NCI-H2081 treated with DMSO at 0.1 percent for 48 hours (cell line): ENCODE measurements around the gene SGK1.
"Not testable (repeated sequence)": the region's sequence is repeated elsewhere in the genome, so short reads cannot be mapped to it uniquely, and the experiment has no call there.

ENCODE experiments used
- DNase-seq: peaks from one replicate; lab custom pipeline; 2025; lab: John Stamatoyannopoulos, UW

Gene SGK1

DNA sequence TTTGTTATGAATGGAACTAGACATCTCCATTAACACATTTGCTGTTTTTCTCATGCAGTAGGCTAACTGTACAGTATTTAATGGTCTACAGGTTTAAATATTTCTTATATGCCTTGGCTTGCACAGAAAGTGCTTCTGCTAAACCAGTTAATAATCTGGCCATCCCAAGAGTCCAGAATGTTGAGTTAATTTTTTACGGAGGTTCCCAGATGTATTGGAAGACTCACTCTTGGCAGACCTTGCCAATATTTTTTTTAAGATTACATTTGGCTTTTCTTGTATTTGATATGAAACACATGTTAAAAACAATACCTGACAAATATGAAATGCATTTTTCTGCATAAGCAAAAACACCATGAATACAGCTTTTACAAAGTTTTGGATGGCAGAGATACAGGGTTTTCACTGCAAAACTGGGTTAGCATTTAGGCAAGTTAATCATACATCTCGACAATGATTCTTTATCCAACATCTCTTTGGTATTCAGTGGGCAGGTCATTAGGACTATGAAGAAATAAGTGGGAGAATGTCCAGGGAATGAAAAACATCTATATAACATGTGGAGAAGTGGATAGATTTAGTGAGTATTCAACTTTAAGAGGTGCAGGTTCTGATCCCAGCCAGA is 94.0 kb downstream of the SGK1 start:
- DNase-seq, result no peak

DNA sequence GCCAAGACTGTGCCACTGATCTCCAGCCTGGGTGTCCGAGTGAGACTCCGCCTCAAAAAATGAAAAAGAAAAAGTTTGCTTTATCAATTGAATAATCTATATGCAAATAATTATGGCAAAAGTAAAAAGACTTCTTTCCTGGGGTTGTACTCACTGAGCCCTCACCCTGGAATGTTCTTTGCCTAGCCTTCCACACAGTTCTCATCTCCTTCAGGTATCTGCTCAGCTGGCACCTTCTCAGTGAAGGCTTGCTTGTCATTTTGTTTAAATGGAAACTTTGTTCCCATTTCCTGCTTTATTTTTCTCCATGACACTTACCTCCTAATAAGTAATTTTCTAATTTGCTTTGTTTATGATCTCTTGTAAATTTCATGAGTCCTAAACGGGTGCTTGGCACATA is 96.7 kb downstream of the SGK1 start:
- no peak for DNase-seq

DNA sequence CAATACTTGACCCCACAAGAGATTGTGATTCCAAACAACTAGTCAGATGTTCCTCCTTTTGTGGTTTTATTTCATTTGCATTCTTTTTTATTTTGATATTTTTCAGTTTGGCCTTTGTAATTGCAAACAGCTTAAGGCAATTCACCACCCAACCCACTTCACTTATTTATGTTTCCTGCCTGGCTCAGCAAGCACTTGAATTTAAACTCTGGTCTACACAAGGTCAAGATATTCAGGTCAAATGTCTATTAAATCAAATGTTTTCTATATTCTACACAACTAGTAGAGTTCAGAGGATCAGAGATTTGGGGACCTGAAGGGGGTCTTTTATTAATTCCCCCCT is 100.1 kb downstream of the SGK1 start:
- no peak for DNase-seq

DNA sequence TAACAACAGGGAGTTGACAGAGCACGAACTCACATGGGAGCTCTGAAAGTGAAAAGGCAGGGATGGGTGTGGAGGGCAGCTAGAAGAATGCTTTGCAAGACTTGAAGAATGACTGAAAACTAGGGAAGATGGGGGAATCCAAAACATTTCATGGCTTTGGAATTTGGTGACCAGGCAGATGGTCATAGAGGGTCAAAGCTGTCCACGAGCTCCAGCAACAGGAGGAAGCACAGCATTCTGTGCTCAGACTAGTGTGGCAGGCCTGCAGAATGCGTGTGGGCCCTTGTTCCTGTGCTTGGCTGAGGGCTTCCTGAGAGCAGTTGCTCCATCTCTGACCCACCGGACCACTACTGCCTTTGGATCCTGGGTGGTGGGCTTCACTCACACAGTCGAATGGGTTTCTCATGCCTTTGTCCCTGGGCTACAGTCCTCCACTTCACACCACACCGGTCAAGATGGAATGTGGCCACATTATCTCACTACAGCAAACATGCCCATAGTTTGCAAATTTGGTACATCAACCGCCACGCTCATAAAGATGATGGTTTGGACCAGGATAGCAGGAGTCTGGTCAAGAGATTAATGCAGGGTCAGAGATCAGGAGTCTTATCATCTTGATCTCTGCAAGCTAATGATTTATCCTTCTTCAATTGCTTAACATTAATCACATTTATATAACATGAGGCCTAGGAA is 100.7 kb downstream of the SGK1 start:
- no peak for DNase-seq

DNA sequence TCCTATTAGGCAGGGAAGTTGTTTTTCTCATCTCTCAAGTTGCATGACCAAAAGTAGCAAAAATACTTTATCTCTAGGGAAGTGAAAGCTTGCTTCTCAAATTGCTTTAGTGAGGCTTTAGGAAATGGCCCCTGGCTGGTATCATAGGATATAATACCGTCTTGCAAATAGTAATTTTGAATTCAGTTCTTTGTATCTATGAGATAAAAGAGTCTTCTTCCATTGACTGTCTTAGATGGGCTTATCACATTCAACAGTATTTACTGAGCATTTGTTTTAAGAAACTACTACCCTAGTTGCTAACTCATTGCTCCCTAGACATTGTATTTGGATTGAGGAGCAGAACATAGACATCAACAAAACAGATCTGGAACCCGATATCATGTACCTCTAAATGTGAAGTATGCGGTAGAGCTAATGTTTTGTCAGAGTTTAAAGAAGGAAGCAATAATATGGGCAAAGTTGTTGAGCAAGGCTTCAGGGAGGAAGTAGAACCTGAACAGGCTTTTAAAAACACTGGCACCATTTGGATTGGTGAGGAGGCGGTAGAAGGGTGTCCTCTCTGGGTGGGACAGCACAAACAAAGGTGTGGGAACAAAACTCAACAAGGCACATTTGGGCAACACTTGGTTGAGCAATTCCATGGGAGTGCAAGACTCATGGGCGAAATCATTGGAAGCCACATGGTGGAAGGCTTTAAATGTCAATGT is 101.5 kb downstream of the SGK1 start:
- DNase-seq, result no peak

DNA sequence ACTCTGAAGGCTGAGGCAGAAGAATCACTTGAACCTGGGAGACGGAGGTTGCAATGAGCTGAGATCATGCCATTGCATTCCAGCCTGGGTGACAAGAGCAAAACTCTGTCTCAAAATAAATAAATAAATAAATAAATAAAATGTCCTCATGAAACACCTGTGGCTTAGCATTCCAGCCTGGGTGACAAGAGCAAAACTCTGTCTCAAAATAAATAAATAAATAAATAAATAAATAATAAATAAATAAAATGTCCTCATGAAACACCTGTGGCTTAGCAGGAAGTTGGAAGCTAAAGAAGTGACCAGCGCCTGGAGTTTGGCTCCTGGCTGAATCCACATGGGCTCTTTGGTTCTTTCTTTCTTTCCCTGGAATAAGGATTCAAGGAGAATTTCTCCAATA is 104.5 kb downstream of the SGK1 start:
- not testable (repeated sequence) for DNase-seq

DNA sequence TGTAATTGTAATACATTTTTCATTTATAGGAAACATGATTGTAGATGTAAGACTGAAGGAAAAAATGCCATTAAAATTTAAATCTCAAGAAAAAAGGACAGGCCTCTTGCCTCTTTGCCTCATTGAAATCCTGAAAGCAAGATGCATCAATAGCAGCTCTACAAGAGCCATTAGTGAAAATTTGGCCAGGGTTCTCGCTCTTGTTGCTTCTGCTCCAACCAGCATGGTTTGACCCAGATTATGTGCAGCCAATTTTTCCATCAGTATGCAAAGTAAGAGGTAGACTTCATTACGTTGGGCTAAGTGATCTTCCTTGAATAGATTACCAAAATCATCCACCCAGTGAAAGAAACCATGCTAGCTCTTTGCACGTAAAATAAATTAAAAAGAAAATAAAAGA is 106.6 kb downstream of the SGK1 start:
- no peak for DNase-seq

DNA sequence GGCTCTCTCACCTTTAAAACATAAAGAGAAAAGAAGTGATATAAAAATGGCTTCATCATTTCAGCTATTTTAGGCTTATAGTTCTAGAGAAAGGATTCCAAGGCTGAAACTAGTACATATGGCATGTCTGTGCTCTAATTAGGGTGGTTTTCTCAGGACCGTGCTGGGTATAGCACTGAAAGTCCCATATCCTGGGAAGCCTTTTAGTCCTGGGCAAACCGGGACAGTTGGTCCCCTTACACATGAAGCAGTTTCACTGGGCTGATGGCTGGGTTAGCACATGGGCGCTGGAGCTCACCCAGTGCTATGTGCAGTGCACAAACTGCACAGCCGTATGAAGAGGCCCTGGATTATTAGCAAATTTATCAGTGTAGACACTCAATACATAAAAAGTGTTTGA is 110.5 kb downstream of the SGK1 start:
- no peak for DNase-seq

DNA sequence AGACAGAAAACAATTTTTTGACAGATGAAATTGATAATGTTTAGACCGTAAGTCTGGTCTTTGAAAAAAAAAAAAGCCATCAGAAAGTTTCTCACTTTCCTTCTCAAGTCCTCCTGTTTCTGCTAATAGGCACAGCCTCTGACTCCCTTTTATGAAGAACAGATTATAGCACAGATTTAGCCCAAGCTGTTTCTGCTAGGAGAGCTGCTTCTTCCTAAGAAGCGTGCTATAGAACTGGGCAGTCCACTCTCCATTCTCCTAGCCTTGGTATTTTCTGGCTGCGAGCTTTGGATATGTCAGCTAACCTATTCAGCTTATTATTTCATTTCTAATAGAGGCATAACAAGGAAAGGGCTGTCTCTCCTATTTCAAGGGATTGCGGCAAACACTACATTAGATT is 112.5 kb downstream of the SGK1 start:
- DNase-seq, result no peak

DNA sequence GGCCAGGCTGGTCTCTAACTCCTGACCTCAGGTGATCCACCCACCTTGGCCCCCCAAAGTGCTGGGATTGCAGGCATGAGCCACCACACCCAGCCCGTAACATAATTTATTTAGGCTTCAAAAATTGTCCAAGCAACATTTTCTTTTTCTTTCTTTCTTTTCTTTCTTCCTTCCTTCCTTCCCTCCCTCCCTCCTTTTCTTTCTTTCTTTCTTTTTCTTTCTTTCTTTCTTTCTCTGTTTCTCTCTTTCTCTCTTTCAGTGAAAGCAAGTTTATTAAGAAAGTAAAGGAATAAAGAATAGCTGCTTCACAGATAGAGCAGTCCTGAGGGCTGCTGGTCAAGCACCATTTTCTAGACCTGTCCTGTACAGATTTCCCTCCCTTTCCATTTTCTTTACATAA is 113.2 kb downstream of the SGK1 start:
- DNase-seq, result not testable (repeated sequence)

DNA sequence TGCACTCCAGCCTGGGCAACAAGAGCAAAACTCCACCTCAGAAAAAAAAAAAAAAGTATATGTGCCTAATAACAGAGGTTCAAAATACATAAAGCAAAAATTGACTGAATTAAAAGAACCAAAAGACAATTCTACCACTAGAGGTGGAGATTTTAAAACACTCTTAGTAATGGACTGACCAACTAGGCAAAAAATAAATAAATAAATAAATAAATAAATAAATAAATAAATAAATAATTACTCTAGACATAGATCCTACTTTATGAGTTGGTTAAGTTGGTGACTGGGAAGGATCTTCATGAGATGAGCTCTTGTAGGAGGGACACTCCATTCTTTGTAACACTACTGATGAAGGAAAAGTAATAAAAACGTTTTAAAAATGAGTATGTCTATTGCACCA is 113.9 kb downstream of the SGK1 start:
- DNase-seq, result no peak

DNA sequence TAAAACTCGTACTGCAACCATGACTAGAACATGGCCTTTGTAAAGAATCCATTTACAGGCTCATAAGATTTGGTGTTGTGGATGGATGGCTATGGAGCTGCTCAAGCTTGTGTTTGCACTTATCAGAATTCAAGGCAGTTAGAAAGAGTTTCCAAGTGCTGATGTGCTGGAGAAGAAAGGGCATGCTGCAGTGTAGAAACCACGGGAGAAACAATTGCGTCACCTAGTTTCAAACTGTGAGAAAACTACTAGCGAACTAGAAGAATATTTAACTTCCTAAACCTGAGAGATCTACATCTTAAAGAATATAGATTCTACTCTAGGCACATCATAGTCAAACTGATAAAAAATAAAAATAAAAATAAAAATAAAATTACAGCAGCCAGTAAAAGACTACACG is 116.2 kb downstream of the SGK1 start:
- no peak for DNase-seq

DNA sequence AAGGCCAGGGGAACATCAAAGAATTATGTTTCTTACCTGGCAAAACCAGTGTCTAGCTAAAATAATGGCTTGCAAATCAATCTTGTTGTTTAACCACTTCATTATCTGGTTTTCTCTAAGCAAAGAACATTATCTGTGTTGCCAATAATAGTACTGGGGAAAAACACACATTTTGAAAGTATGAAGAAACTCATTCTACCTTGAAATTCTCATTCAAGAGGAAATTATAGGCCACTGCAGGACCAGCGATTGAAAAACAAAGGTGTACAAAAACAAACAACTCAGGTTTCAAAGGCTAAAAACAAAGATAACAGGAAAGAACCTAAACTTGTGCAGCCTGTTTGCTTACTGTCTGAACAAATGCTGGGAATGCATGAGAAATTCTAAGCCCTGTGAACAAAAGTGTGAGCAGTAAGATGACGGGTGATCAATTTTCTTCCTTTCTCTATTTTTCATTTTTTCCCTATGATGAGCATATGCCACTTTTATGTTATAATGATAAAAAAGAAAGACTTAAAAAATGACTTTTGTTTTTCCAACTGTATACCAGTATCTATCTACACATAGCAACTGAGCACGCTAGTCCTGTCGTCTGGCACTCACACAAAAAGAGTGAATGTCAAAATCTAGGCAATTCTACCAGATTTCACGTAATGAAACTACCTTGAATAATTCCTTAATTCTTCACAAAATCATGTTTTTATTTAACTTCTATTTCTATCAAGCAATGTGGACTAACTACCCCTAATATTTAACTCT is 117.9 kb downstream of the SGK1 start:
- no peak for DNase-seq

DNA sequence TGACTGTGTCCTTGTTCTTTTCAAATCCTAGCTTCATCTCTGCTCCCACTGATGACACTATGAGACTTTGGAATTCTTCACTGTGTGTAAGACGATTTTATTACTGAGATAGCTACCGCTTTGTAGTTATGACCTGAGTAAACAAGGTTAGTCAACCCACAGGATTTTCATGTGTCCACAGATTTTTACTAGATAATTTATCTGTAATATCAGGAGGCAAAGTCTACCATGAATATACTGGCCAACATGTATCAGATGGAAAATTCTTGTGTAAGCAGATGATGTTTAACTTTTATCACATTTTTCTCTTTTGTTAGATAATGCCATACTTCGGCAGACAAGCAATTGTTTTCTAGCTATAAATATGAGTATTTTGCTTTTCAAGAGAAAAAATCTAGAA is 119.8 kb downstream of the SGK1 start:
- DNase-seq, result no peak

DNA sequence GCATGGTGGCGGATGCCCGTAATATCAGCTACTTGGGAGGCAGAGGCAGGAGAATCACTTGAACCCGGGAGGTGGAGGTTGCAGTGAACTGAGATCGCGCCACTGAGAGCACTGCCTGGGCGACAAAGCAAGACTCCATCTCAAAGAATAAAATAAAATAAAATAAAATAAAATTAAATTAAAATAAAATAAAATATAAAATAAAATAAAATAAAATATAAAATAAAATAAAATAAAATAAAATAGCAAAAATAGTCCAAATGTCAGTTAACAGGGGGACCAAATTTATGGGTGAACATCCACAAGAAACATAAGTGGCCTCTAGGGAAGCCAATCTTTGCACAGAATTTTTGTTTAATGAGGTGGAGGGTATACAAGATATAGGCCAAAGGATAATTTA is 120.2 kb downstream of the SGK1 start:
- DNase-seq, result not testable (repeated sequence)

DNA sequence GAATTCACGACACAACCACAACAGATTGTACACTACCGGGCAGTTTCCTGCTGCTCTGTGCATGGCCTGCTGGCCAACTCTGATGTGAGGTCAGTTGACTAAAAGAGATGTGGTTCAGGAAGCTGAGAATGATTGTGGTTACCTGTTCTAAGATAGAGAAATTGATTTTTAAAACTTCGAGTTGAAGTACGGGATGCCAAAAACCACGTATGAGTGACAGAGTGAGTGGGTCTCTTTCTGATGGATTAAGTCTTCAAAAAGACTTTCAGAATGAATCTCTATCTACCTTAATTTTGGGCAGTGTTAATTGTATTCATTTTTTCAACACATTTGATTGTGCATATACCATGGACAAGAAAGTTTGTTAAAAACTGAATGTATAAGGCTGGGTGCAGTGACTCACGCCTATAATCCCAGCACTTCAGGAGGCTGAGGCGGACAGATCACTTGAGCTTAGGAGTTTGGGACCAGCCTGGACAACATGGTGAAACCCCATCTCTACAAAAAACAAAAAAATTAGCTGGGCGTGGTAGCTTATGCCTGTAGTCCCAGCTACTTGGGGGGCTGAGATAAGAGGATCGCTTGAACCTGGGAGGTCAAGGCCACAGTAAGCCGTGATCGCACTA is 121.2 kb downstream of the SGK1 start:
- no peak for DNase-seq

DNA sequence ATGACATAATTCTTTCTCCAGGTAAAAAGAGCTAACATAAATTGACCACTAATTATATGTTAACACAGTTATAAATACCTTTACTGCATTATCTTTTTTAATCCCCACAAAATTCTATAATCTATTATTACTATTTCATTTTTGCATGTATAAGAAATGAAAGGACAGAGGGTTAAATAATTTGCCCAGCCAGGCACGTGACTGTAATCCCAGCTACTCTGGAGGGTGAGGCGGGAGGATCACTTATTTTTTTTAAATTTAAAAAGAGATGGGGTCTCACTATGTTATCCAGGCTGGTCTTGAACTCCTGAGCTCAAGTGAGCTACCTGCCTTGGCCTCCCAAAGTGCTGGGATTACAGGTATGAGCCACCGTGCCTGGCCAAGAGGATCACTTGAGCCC is 121.9 kb downstream of the SGK1 start:
- DNase-seq, result no peak

DNA sequence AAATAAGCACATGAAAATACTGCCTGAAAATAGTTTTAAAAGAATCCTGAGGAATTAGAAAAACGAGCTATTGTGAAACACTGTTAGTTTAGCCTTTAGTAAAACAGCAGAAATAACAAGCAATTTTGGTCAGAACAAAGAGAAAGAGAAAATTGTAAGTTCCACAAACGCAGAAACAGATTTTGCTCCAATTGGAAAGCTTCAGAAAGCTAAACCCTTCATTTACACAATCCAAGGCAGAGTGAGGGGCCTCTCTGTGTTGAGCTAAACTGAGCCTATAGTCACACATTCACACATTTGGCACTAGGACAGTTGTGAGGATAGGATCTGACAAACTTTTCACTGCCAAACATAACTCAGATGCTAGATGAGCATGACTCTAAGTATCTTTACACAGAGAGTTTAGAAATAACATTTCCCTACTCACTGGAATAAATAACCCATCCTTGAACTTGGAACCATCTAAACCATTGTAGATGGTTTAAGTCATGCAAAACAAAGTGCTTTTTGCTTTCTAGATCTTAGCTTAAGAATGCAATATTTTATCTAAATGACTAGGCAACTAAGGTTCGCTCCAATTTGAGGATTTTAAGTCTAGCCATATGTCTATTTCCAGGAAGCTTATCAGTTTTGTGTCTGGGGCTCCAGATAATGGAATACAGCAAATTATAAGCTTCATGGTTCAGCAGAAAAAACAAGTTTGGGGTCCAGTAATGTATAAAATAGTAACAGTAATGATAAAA is 122.6 kb downstream of the SGK1 start:
- DNase-seq, result no peak

DNA sequence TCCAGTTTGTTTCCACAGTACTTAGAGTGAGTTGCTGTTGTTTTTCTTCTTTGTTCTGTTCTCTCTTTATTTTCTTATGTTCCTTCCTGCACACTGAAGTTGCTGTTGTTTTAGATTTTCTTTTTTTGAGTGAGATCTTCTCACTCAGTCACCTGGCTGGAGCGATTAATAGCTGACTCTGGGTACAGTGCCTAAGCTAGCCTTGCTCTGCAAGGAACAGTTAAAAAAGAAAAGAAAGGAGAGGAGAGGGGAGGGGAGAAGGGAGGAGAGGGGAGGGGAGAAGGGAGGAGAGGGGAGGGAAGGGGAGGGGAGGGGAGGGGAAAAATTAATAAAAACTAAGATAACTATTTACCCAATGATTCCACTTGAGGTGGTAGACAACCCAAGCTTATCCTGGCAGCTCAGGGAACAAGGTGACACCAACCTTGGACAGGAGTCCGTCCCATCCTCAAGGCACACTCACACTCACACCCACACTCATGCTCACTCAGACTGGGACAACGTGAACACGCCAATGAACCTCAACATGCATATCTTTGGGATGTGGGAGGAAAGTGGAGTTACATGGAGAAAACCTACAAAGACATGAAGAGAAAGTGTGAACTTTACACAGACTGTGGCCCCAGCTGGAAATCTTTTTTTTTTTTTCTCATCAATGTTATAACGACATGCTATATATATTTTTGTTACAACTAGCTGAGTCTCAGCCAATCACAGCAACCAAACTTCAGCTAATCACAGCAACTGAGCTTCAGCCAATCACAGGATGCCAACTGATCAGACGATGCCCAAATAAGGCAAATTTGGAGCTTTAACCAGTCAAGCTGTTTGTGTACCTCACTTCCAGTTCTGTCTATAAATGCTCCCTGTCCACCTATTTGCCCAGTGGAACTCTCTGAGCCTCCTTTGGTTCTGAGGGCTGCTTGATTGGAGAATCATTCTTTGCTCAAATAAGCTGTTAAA is 124.1 kb downstream of the SGK1 start:
- no peak for DNase-seq

DNA sequence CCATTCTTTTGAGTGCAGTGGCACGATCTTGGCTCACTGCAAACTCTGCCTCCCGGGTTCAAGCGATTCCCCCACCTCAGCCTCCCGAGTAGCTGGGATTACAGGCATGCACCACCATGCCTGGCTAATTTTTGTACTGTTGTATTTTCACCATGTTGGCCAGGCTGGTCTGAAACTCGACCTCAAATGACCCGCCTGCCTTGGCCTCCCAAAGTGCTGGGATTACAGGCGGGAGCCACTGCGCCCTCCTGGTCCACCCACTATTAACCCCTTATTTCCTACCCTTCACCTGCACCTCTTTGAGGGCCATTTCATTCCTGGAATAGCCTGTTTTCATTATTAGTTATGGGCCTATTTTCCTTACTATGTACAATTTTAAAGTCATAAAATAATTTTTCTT is 125.3 kb downstream of the SGK1 start:
- not testable (repeated sequence) for DNase-seq

DNA sequence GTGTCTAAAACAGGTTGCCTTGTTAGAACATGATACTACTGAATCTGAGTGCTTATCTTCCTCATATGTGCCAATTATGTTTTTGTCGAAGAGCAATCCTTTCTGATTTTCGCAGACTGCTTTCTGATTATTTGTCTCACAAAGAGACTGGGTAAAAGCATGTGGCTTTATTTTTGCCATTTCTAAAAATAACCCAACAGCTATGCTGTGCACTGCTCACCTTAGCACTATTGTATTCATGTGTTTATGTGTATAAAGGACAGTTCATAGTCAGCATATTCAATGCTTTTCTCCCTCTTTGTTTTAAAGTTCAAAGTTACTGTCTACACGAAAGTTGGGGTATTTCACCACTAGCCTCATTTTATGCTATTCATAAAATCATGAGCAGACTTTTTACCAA is 127.0 kb downstream of the SGK1 start:
- no peak for DNase-seq
